Measurements from ENCODE around the gene E2F3.

GRCh38 chr6:20409427-20409971 is 7.8 kb downstream of the E2F3 start:
- no peak for TF ChIP-seq YY1 (IDR thresholded peaks at IDR 0.05; ENCODE audit: insufficient read depth, insufficient read length)
- TF ChIP-seq SUZ12 (IDR thresholded peaks at IDR 0.05; ENCODE audit: extremely low read depth, insufficient read depth, insufficient read length) = no peak
